ENCODE results near the gene VEZF1.
"Not testable (repeated sequence)": the region's sequence is repeated elsewhere in the genome, so short reads cannot be mapped to it uniquely, and the experiment has no call there.

- TF ChIP-seq CTCF, POLR2A (IDR thresholded peaks at IDR 0.05): not testable (repeated sequence)
Observed at GRCh38 chr17:57958391-57958790, 29.7 kb downstream of the VEZF1 start.

All from thyroid gland (tissue), 4 donors.